ENCODE results near the gene EHMT1. TPM values are rescaled to one million over a fixed set of nuclear protein-coding genes. Genes with fewer than 3 reads are reported as not detected.

The EHMT1 gene
- total RNA-seq, 1 donor from 2014 or later: 59.9 TPM

GRCh38 chr9:137694236-137694959, 75.6 kb downstream of the EHMT1 start:
- Histone ChIP-seq H3K36me3 (ENCODE audit: control insufficient read depth, insufficient read depth, low read length) (no peaks in the 10 kb centered on the region), H3K4me3 (ENCODE audit: low read depth, low read length) (no peak overlapping the region), H3K27me3 (ENCODE audit: control insufficient read depth, insufficient read depth, low read length) (no peaks in the 10 kb centered on the region)
- no peak for DNase-seq (ENCODE audit: low read depth)
- no peak for TF ChIP-seq CTCF (IDR thresholded peaks at IDR 0.05; ENCODE audit: insufficient read depth, low read length, poor library complexity, severe bottlenecking)

- no peak for DNase-seq (ENCODE audit: low read depth)
- H3K4me3 ChIP-seq (ENCODE audit: low read depth, low read length): no peak overlapping the region
- peak; percentile 72 for TF ChIP-seq CTCF (IDR thresholded peaks at IDR 0.05; ENCODE audit: insufficient read depth, low read length, poor library complexity, severe bottlenecking)
- no peaks in the 10 kb centered on the region for H3K36me3 ChIP-seq (ENCODE audit: control insufficient read depth, insufficient read depth, low read length)
- H3K27me3 ChIP-seq (ENCODE audit: control insufficient read depth, insufficient read depth, low read length): no peaks in the 10 kb centered on the region
Measured at GRCh38 chr9:137694962-137695875, 76.4 kb downstream of the EHMT1 start.

- TF ChIP-seq CTCF (IDR thresholded peaks at IDR 0.05; ENCODE audit: insufficient read depth, low read length, poor library complexity, severe bottlenecking): no peak
- Histone ChIP-seq H3K36me3 (ENCODE audit: control insufficient read depth, insufficient read depth, low read length) (no peaks in the 10 kb centered on the region), H3K4me3 (ENCODE audit: low read depth, low read length) (no peak overlapping the region), H3K27me3 (ENCODE audit: control insufficient read depth, insufficient read depth, low read length) (no peaks in the 10 kb centered on the region)
- DNase-seq (ENCODE audit: low read depth): no peak
Measured at GRCh38 chr9:137696136-137696925, 77.5 kb downstream of the EHMT1 start.

GRCh38 chr9:137697193-137697592, 78.4 kb downstream of the EHMT1 start:
- TF ChIP-seq CTCF (IDR thresholded peaks at IDR 0.05; ENCODE audit: insufficient read depth, low read length, poor library complexity, severe bottlenecking): no peak
- Histone ChIP-seq H3K36me3 (ENCODE audit: control insufficient read depth, insufficient read depth, low read length) (no peaks in the 10 kb centered on the region), H3K27me3 (ENCODE audit: control insufficient read depth, insufficient read depth, low read length) (no peaks in the 10 kb centered on the region), H3K4me3 (ENCODE audit: low read depth, low read length) (no peak overlapping the region)
- DNase-seq (ENCODE audit: low read depth): no peak

GRCh38 chr9:137697832-137698231, 79.0 kb downstream of the EHMT1 start:
- no peaks in the 10 kb centered on the region for H3K27me3 ChIP-seq (ENCODE audit: control insufficient read depth, insufficient read depth, low read length)
- H3K36me3 ChIP-seq (ENCODE audit: control insufficient read depth, insufficient read depth, low read length): no peaks in the 10 kb centered on the region
- no peak for TF ChIP-seq CTCF (IDR thresholded peaks at IDR 0.05; ENCODE audit: insufficient read depth, low read length, poor library complexity, severe bottlenecking)
- no peak for DNase-seq (ENCODE audit: low read depth)
- no peak overlapping the region for H3K4me3 ChIP-seq (ENCODE audit: low read depth, low read length)

All from kidney epithelial cell (primary cell).